Mammary epithelial cell (primary cell): ENCODE results near the gene UBE2F.

Experiments used
- CTCF ChIP-seq, 2 donors: IDR thresholded peaks in 1 of 2; conservative IDR thresholded peaks in 1 of 2; 2 replicates each; pipeline ENCODE4 v1.5.1; 2011 to 2012; ENCODE audit warnings: inconsistent platforms in 2 of 2, low read length in 2 of 2, mild to moderate bottlenecking in 2 of 2, control low read depth in 1 of 2, low read depth in 1 of 2; ENCODE audit not compliant: insufficient read depth in 1 of 2; ENCODE audit errors: extremely low read depth in 1 of 2
- EZH2 ChIP-seq: IDR thresholded peaks from 2 replicates; pipeline ENCODE4 v1.6.1; 2012; ENCODE audit warnings: low read length, inconsistent platforms, borderline replicate concordance

- TF ChIP-seq CTCF (conservative IDR thresholded peaks at IDR 0.05 in 1 of 2, IDR thresholded peaks at IDR 0.05 in 1 of 2; ENCODE audit: extremely low read depth in 1 of 2, insufficient read depth in 1 of 2, low read depth in 1 of 2, low read length in 2 of 2) (no peak), EZH2 (no peak)
Measured at GRCh38 chr2:238069877-238070276, 103.1 kb downstream of the UBE2F start.
